Endodermal cell (in vitro differentiated cells): ENCODE measurements around the gene KHK. TPM values are rescaled to one million over a fixed set of nuclear protein-coding genes. Genes with fewer than 3 reads are reported as not detected.
"Not testable (repeated sequence)": the region's sequence is repeated elsewhere in the genome, so short reads cannot be mapped to it uniquely, and the experiment has no call there.

Source experiments
- DNase-seq: peaks from one replicate; pipeline ENCODE4 v3.0.0-alpha.2; 2017
- H3K27ac ChIP-seq: 2 replicates; pipeline ENCODE4 v1.5.1; 2013; ENCODE audit warnings: mild to moderate bottlenecking, low read depth, low read length, moderate library complexity
- H3K27me3 ChIP-seq: 2 replicates; pipeline ENCODE4 v1.6.1; 2013; ENCODE audit warnings: mild to moderate bottlenecking, low read length, moderate library complexity; ENCODE audit not compliant: insufficient read depth, control insufficient read depth, poor library complexity, severe bottlenecking
- H3K36me3 ChIP-seq: 2 replicates; pipeline ENCODE4 v1.7.0; 2013; ENCODE audit warnings: mild to moderate bottlenecking, low read length, moderate library complexity; ENCODE audit not compliant: control insufficient read depth, insufficient read depth
- H3K4me1 ChIP-seq: one replicate; pipeline ENCODE4 v1.7.0; 2013; ENCODE audit warnings: low read length; ENCODE audit not compliant: control insufficient read depth, insufficient read depth
- H3K4me3 ChIP-seq: 2 replicates; pipeline ENCODE4 v1.5.1; 2013; ENCODE audit warnings: mild to moderate bottlenecking, low read length, moderate library complexity
- H3K9ac ChIP-seq: 2 replicates; pipeline ENCODE4 v1.6.1; 2013; ENCODE audit warnings: mild to moderate bottlenecking, low read length, moderate library complexity; ENCODE audit not compliant: poor library complexity, severe bottlenecking; ENCODE audit errors: extremely low read depth
- H3K9me3 ChIP-seq: 2 replicates; pipeline ENCODE4 v1.6.1; 2013; ENCODE audit warnings: mild to moderate bottlenecking, low read length, moderate library complexity; ENCODE audit not compliant: control insufficient read depth
- H3K27ac Mint-ChIP-seq: 2 replicates; pipeline ENCODE4 v1.8.0; 2020; ENCODE audit warnings: mixed read lengths
- H3K27me3 Mint-ChIP-seq: 2 replicates; pipeline ENCODE4 v1.8.0; 2021; ENCODE audit warnings: mild to moderate bottlenecking, mixed read lengths; ENCODE audit not compliant: insufficient read depth
- H3K36me3 Mint-ChIP-seq: 2 replicates; pipeline ENCODE4 v1.8.0; 2020; ENCODE audit warnings: low read depth, mixed read lengths
- H3K4me1 Mint-ChIP-seq: 2 replicates; pipeline ENCODE4 v1.8.0; 2020; ENCODE audit warnings: mixed read lengths
- H3K4me3 Mint-ChIP-seq: 2 replicates; pipeline ENCODE4 v1.8.0; 2020; ENCODE audit warnings: mild to moderate bottlenecking, moderate library complexity, mixed read lengths
- H3K9me3 Mint-ChIP-seq: 2 replicates; pipeline ENCODE4 v1.8.0; 2020; ENCODE audit warnings: mild to moderate bottlenecking, mixed read lengths
- CTCF ChIP-seq: fragments of 200-600 bp; sonication (generic); conservative IDR thresholded peaks from 2 replicates; pipeline ENCODE4 v1.5.0; 2021; ENCODE audit warnings: antibody characterized with exemption, mild to moderate bottlenecking
- WGBS, 2 experiments: methylation state at CpG; one replicate each; pipeline versions ENCODE4 v1.1.5 to v1.1.7; 2013; ENCODE audit warnings: missing lambda C conversion rate in 2 of 2, mixed read lengths in 1 of 2; ENCODE audit not compliant: insufficient coverage in 1 of 2, insufficient read length in 1 of 2; 5-methylcytosine and 5-hydroxymethylcytosine counted together
- total RNA-seq, 2 donors: library from RNA; stranded (reverse); fragmentation: NEBNext Ultra II Directional in 1 of 2; extraction: Animal tissue kit (Norgen Biotek cat#: 25700) in 1 of 2; gene quantifications; 2 replicates in 1 of 2; 3 replicates in 1 of 2; pipeline ENCODE4 v1.2.1, GENCODE V29; 2021

KHK gene
- total RNA-seq, 2 donors from 2014 or later, result 3.3 to 3.9 TPM

DNA sequence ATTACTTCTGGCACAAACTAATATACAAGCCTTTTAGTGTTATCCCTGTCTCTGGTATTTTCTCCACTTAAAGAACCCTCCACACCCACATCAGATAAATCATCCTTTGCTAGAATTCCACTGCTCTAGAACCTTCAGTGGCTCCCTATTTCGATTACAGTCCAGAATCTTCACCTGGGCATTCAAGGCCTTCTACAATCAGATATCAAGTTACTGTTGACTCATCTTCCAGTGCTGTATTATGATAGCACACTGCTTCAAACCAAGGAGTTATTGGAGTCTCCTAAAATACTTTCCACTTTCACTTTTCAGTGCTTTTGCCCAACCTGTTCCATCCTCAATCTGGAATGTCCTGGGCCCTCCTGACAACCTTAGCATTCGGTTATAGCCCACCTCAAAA lies 28.9 kb downstream of the KHK start:
- no peak for DNase-seq
- 79 to 87% methylated on average over 1 to 2 of the region's 2 CpGs for WGBS, 2 experiments

DNA sequence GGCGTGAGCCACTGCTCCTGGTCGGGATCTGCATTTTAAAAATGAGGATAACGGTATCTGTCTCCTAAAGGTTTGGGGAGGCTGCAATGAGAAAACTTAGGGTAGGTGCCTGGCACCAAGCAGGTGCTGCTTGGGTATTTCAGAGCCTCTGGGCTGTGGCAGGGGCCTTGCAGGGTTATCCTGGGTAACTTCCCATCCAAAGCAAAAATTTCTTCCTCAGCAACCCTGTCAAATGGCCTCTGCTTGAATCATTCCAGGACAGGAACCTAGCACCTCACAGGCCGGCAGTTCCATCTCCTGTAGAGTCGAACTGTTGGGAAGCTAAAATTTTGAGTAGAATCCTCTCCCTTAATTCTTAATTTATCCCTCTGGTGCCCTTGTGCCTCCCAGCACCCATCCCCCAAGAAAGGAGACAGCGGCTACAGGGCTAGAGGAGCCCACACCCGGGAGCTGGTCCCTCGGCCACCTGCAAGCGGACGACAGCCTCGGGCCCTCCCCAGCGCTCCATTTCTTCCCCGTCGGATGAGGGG lies 31.5 kb downstream of the KHK start:
- peaks cover 10% of the 10 kb centered on the region for H3K4me1 Mint-ChIP-seq
- no peaks in the 10 kb centered on the region for H3K36me3 Mint-ChIP-seq
- Histone ChIP-seq H3K9me3 (no peaks in the 10 kb centered on the region), H3K36me3 (no peaks in the 10 kb centered on the region), H3K27me3 (peaks cover 62% of the 10 kb centered on the region), H3K4me3 (peak overlapping the region; percentile 53), H3K9ac (no peak overlapping the region), H3K4me1 (no peaks in the 10 kb centered on the region), H3K27ac (no peak overlapping the region)
- WGBS, 2 experiments, result 23 to 34% methylated on average over 8 to 14 of the region's 14 CpGs
- peaks cover 3% of the 10 kb centered on the region for H3K9me3 Mint-ChIP-seq
- DNase-seq, result no peak
- no peak overlapping the region for H3K27ac Mint-ChIP-seq
- peak overlapping the region; percentile 36 for H3K4me3 Mint-ChIP-seq
- no peak for TF ChIP-seq CTCF
- H3K27me3 Mint-ChIP-seq, result peaks cover 70% of the 10 kb centered on the region

More for the DNA sequence above, 28.9 kb downstream of the KHK start:
- H3K9me3 Mint-ChIP-seq, result no peaks in the 10 kb centered on the region
- H3K4me1 Mint-ChIP-seq, result peaks cover 4% of the 10 kb centered on the region
- no peak overlapping the region for H3K27ac Mint-ChIP-seq
- H3K9me3 ChIP-seq, result no peaks in the 10 kb centered on the region
- H3K4me3 Mint-ChIP-seq, result no peak overlapping the region
- no peak overlapping the region for H3K27ac ChIP-seq
- no peak for TF ChIP-seq CTCF
- no peaks in the 10 kb centered on the region for H3K36me3 Mint-ChIP-seq
- no peak overlapping the region for H3K4me3 ChIP-seq
- H3K27me3 ChIP-seq, result peaks cover 37% of the 10 kb centered on the region
- peaks cover 48% of the 10 kb centered on the region for H3K27me3 Mint-ChIP-seq
- no peaks in the 10 kb centered on the region for H3K4me1 ChIP-seq
- no peak overlapping the region for H3K9ac ChIP-seq
- H3K36me3 ChIP-seq, result no peaks in the 10 kb centered on the region

GRCh38 chr2:27118525-27119329 lies 32.2 kb downstream of the KHK start, which contains the start of gene CGREF1:
TSS of gene CGREF1 (minus strand) at chr2:27119128. CDS start at chr2:27104366, 14,762 bp downstream.
- Histone ChIP-seq H3K27me3 (peaks cover 69% of the 10 kb centered on the region), H3K9ac (no peak within 1 kb of the TSS)

DNA sequence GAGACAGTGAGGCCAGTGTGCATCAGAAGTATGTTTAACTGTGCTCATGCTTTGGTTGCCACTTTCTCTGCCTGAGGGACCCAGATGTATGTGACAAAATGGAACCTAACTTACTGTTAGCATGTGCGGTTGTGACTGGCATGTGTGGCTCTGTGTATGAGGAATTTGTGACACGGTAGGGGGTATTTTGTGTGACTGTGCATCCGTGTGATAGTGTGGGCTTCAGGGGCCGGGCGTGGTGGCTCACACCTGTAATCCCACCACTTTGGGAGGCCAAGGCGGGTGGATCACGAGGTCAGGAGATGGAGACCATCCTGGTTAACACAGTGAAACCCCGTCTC lies 32.7 kb downstream of the KHK start:
- H3K27me3 ChIP-seq, result peaks cover 75% of the 10 kb centered on the region
- not testable (repeated sequence) for H3K9me3 Mint-ChIP-seq, H3K36me3 Mint-ChIP-seq, H3K9ac ChIP-seq, DNase-seq, H3K27ac Mint-ChIP-seq, H3K27ac ChIP-seq, H3K9me3 ChIP-seq, H3K36me3 ChIP-seq, H3K4me1 ChIP-seq
- peaks cover 13% of the 10 kb centered on the region for H3K4me1 Mint-ChIP-seq
- H3K27me3 Mint-ChIP-seq, result peaks cover 78% of the 10 kb centered on the region
- peak overlapping the region; percentile 58 for H3K4me3 ChIP-seq
- peak overlapping the region; percentile 53 for H3K4me3 Mint-ChIP-seq
- 87 to 90% methylated on average over 5 to 8 of the region's 8 CpGs for WGBS, 2 experiments

More at GRCh38 chr2:27118525-27119329, 32.2 kb downstream of the KHK start, which contains the start of gene CGREF1:
- Histone ChIP-seq H3K27ac (no peak within 1 kb of the TSS), H3K4me1 (no peaks in the 10 kb centered on the region), H3K36me3 (no peaks in the 10 kb centered on the region), H3K4me3 (peak within 1 kb of the TSS; percentile 58), H3K9me3 (no peaks in the 10 kb centered on the region)
- TF ChIP-seq CTCF, result no peak
- no peak within 1 kb of the TSS for H3K27ac Mint-ChIP-seq
- DNase-seq, result peak; percentile 76
- no peaks in the 10 kb centered on the region for H3K36me3 Mint-ChIP-seq
- H3K4me3 Mint-ChIP-seq, result peak within 1 kb of the TSS; percentile 53
- peaks cover 3% of the 10 kb centered on the region for H3K9me3 Mint-ChIP-seq
- peaks cover 74% of the 10 kb centered on the region for H3K27me3 Mint-ChIP-seq
- peaks cover 13% of the 10 kb centered on the region for H3K4me1 Mint-ChIP-seq
- 10 to 46% methylated on average over 17 to 84 of the region's 84 CpGs for WGBS, 2 experiments
